Dedifferentiated amniotic fluid mesenchymal stem cell (primary cell): Measurements from ENCODE around the gene RRAD.
"Not testable (repeated sequence)": the region's sequence is repeated elsewhere in the genome, so short reads cannot be mapped to it uniquely, and the experiment has no call there.

Experiments used
- DNase-seq: peaks from one replicate; pipeline ENCODE4 v3.0.0-alpha.2; 2016; ENCODE audit errors: extremely low spot score

The RRAD gene, protein sequence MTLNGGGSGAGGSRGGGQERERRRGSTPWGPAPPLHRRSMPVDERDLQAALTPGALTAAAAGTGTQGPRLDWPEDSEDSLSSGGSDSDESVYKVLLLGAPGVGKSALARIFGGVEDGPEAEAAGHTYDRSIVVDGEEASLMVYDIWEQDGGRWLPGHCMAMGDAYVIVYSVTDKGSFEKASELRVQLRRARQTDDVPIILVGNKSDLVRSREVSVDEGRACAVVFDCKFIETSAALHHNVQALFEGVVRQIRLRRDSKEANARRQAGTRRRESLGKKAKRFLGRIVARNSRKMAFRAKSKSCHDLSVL

DNA sequence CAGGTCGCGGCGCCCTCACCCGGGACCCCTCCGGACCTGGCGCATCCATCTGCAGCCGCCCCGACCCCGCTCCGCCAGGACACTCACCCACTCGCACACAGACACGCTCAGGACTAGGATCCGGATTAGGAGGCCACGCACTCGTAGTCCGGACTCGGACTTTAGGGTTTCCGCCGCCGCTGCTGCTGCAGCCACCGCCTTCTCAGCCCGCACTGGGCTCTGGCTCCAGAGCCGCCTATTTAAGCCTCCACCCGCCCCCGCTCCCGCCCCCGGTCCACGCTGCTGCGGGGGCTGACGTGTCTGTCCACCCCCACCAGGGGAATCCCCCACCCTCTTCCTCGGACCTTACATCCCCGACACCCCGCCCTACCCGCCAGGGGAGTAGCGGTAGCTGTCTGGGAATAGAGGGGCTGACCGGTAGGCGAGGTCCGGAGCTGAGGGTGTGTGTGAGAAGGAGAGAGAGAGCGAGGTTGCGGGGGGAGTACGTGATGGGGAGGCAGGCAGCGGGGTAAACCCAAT lies at the start of gene RRAD:
Gene RRAD (minus strand): TSS at position 214 of the 519 bp plus-strand sequence. CDS start 356 bp downstream, outside the sequence.
- no peak for DNase-seq

DNA sequence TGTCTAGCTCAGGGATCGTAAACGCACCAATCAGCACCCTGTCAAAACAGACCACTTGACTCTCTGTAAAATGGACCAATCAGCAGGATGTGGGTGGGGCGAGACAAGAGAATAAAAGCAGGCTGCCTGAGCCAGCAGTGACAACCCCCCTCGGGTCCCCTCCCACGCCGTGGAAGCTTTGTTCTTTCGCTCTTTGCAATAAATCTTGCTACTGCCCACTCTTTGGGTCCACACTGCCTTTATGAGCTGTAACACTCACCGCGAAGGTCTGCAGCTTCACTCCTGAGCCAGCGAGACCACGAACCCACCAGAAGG lies 49.6 kb upstream of the RRAD start:
- not testable (repeated sequence) for DNase-seq

GRCh38 chr16:66974156-66974931 lies 49.0 kb upstream of the RRAD start:
- DNase-seq, result not testable (repeated sequence)

GRCh38 chr16:66973716-66974115 lies 48.4 kb upstream of the RRAD start:
- DNase-seq, result no peak

- DNase-seq, result no peak
These were observed 47.6 kb upstream of the RRAD start for GRCh38 chr16:66972983-66973382.

DNA sequence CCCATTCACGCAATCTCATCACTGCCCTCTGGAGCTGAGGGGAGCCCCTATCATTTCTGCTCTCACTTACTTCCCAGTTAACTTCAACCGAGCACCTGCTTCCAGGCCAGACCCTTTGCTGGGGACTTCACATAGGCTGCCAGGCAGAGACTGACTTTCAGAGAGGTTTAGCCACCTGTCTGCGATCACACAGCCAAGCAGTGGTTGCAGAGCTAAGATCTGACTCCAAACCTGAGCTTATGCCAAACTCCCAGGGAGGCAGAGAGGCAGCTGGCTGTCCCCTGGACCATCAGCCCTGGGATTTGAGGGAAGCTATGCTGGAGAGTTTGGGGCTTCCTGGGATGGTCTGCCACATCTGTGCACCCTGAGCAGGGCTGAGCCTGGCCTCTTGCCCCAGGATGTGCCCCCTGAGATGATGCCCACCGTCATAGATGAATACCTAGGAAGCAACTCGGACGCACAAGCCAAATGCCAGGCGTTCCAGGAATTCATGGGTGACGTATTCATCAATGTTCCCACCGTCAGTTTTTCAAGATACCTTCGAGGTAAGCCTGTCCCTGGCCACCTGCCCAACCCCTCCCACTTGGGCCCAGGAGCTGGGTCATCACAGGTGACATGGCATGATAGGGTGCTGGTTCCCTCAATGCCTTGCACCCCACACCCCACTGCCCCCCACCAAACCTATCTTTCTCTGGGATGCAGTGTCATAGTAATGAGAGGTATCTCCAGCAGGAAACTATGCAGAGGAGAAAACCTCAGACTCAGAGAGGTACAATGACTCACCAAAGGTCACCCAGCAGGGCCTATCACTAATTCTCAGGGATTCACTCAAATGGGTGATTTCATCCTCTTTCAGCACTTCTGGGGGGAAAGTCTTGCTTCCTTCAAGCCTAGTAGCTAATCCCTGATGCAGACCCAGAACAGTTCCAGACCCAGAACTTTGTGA lies 45.7 kb upstream of the RRAD start:
- no peak for DNase-seq

DNA sequence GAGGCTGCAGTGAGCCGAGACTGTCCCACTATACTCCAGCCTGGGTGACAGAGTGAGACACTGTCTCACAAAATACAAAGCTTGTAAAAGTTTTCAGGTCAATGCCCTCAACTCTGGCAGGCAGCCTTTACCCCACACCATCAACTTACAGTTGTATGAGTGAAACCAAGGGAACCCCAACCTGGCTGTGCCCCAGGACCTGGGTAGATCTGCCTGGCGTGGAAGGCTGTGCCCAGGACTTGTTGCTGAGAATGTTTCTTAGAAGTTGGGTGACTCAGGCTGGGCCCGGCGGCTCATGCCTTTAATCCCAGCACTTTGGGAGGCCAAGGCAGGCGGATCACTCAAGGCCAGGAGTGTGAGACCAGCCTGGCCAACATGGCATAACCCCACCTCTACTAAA lies 43.5 kb upstream of the RRAD start:
- DNase-seq, result no peak

DNA sequence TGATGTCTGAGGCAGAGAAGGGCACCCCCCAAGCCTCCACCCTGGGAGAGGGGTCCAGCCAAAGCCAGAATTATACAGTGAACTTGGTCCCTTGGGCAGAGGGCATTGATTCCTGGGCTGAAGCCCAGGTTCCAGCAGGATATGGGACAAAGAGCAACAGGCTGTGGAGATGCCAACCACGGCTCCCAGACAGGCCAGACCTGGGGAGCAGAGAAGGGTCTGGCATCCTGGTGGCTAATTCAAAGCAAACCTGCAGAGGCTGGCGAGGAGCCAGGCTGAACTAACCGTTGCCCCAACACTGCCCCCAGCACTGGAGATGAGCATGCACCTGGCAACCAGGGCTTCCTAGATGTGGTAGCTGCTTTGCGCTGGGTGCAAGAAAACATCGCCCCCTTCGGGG lies 38.7 kb upstream of the RRAD start:
- no peak for DNase-seq

DNA sequence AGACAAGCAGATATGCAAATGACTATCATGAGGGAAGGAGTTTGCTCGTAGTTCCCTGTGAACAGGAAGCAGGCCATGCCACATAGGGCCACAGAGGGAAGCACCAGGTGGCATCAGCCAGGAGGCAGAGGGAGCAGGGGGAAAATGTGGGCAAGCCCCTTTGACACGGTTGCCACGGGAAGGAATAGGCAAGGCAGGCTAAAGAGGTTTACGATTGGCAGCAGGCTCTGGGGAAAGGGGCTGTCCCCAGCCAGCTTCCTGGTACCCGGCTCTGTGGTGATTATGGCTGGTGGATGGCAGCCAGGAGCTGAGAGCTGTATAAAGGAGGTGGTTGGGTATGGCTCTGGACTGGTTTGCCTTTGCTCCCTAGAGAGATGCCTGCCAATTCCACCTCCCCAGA lies 36.6 kb upstream of the RRAD start:
- DNase-seq, result no peak

GRCh38 chr16:66961065-66961744 lies 35.9 kb upstream of the RRAD start, which contains the start of gene CES3:
Gene CES3 (plus strand): TSS chr16:66961266. CDS start chr16:66961308, 42 bp downstream.
- DNase-seq, result no peak

GRCh38 chr16:66960270-66960669 lies 34.9 kb upstream of the RRAD start:
- DNase-seq, result no peak

- DNase-seq, result no peak
These were observed 34.4 kb upstream of the RRAD start for GRCh38 chr16:66959704-66960161.

DNA sequence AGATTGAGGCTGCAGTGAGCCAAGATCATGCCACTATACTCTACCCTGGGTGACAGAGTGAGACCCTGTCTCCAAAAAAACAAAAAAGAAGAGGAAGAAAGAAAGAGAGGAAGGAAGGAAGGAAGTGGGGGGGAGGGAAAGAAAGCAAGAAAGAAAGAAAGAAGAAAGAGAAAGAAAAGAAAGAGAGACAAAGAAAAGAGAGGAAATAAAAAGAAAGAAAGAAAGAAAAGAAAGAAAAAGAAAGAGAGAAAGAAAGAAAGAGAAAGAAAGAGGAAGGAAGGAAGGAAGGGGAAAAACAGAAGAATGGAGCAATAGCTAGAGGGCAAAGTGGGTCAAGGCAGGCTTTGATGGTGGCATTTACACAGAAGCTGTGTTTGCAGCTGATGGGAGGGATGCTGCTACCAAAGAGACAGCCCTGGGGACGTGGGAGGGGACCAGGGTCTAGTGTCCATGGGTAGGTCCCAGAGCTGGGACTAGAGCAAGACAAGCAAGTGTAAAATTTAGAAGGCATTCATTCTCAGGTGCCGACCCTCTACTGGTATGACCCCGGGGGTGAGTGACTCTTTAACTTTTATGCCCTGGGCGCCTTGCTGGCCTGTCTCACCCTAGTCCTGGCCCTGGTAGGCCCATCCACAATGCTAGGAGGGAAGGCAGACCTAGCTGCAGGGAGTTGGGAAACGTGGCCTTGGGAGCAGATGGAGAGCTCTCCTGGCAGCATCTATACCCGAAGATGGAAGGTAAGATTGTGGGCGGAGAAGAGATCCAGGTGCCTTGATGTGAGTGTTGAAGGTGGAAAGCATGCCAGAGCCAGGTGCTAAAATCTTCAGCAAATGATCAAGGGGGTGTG lies 33.7 kb upstream of the RRAD start:
- DNase-seq, result no peak

GRCh38 chr16:66956154-66956457 lies 30.8 kb upstream of the RRAD start:
- DNase-seq, result not testable (repeated sequence)

DNA sequence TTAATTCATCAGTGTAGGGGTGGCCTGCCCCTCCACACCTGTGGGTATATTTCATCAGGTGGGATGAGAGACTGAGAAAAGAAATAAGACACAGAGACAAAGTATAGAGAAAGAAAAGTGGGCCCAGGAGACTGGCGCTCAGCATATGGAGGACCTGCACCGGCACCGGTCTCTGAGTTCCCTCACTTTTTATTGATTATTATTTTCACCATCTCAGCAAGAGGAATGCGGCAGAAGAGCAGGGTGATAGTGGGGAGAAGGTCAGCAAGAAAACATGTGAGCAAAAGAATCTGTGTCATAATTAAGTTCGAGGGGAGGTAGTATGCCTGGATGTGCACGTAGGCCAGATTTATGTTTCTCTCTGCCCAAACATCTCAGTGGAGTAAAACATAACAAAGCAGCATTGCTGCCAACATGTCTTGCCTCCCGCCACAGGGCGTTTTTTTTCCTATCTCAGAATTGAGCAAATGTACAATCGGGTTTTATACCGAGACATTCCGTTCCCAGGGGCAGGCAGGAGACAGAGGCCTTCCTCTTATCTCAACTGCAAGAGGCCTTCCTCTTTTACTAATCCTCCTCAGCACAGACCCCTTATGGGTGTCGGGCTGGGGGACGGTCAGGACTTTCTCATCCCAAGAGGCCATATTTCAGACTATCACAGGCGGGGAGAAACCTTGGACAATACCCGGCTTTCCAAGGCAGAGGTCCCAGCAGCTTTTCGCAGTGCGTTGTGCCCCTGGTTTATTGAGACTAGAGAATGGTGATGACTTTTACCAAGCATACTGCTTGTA lies 30.2 kb upstream of the RRAD start:
- not testable (repeated sequence) for DNase-seq

DNA sequence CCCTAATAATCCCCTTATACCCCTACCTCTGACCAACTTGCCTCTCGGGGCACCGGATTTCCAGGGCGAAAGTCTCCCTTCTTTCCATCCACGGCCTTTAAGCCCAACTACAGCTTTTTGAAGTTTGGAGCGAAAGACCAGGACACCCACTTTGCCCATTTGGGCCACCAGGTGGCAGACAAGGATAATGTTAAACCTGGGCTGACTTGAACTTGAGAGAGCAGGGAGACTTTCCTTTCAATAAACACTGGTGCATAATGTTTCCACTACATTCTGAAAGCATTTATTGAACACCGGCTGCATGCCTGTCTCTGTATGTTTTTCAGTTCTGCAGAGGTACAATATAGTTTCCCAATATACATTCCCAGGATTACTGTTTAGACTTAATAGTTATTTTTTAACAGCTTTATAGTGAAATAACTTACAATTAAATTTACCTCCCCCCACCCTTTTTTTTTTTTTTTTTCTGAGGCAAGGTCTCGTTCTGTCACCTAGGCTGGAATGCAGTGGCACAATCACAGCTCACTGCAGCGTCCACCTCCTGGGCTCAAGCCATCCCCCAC lies 28.8 kb upstream of the RRAD start:
- peak; percentile 75 for DNase-seq

GRCh38 chr16:66953462-66954096 lies 28.2 kb upstream of the RRAD start:
- no peak for DNase-seq

DNA sequence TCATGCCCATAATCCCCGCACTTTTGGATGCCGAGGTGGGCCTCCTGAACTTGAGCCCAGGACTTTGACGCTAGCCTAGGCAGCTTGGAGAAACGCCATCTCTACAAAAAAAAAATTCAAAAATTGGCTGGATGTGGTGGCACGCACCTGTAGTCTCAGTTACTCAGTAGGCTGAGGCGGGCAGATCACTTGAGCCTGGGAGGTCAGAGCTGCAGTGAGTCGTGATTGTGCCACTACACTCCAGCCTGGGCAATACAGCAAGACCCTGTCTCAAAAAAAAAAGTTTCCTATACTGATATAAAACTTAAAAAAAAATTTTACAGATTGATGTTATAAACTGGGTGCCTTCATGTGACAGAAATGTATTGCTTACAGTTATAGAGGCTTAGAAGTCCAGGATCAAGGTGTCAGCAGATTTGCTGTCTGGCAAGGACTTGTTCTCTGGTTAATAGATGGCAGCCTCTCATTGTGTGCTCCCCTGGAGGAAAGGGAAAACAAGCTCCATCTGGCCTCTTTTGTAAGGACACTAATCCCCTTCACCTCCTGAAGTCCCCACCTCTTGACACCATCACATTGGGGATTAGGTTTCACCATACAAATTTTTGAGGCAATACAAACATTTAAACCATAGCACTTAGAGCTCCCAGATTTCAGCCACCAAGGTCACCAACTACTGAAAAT lies 27.2 kb upstream of the RRAD start:
- no peak for DNase-seq
